ENCODE results near the gene TTLL12. TPM values are rescaled to one million over a fixed set of nuclear protein-coding genes. Genes with fewer than 3 reads are reported as not detected.

The TTLL12 gene
- total and polyA plus RNA-seq, 2 experiments from 2014 or later, result 46.7 to 147 TPM

GRCh38 chr22:43213051-43213450 is 26.1 kb upstream of the TTLL12 start:
- H3K27me3 Mint-ChIP-seq (ENCODE audit: insufficient read depth, low read depth, poor library complexity), result peaks cover 20% of the 10 kb centered on the region
- peaks cover 19% of the 10 kb centered on the region for H3K4me1 Mint-ChIP-seq
- H2AFZ ChIP-seq, result peak overlapping the region; percentile 85; the same call in 1 of the 2 replicates
- ATAC-seq (peak; percentile 89), DNase-seq (ENCODE audit: low spot score) (peak; percentile 61)
- no peak overlapping the region for H3K4me3 Mint-ChIP-seq
- H4K20me1 ChIP-seq (replicated peaks; ENCODE audit: insufficient read depth), result no peaks in the 10 kb centered on the region
- H3F3A ChIP-seq (replicated peaks; ENCODE audit: low read depth), result 0 out of 2 replicates have a peak, but pooled peaks cover 4% of the 10 kb centered on the region
- peaks cover 4% of the 10 kb centered on the region; the same call in 1 of the 2 replicates for H3K4me1 ChIP-seq (ENCODE audit: insufficient read depth)
- no peak overlapping the region for H3K27ac ChIP-seq (ENCODE audit: low read depth)
- TF ChIP-seq ZNF114 (CRISPR knock-in tag; IDR thresholded peaks at IDR 0.05), result no peak
- TF ChIP-seq POLR2AphosphoS5 (IDR thresholded peaks at IDR 0.05; ENCODE audit: low read depth), result no peak
- no peak for TF ChIP-seq NANOG (IDR thresholded peaks at IDR 0.05; ENCODE audit: borderline replicate concordance)
- TF ChIP-seq ZNF462 (CRISPR knock-in tag; IDR thresholded peaks at IDR 0.05), result no peak
- peak overlapping the region; percentile 14; the same call in 1 of the 2 replicates for H3K4me3 ChIP-seq
- no peaks in the 10 kb centered on the region; the same call in 2 of the 3 replicates for H3K36me3 Mint-ChIP-seq (ENCODE audit: low read depth)
- no peaks in the 10 kb centered on the region for H3K36me3 ChIP-seq (ENCODE audit: insufficient read depth)
- no peaks in the 10 kb centered on the region for H3K27me3 ChIP-seq (ENCODE audit: insufficient read depth)
- no peak overlapping the region for H3K27ac Mint-ChIP-seq
- no peaks in the 10 kb centered on the region for H3K9me3 Mint-ChIP-seq
- no peaks in the 10 kb centered on the region for H3K9me2 ChIP-seq (ENCODE audit: insufficient read depth)
- H3K4me2 ChIP-seq, result peak overlapping the region; percentile 62; the same call in 1 of the 2 replicates
- H3K79me2 ChIP-seq (replicated peaks; ENCODE audit: insufficient read depth), result no peaks in the 10 kb centered on the region

- Histone ChIP-seq H2AFZ (no peak overlapping the region), H3K27ac (ENCODE audit: low read depth) (no peak overlapping the region), H3K4me3 (no peak overlapping the region), H3K4me1 (ENCODE audit: insufficient read depth) (peaks cover 4% of the 10 kb centered on the region; the same call in 1 of the 2 replicates), H4K20me1 (replicated peaks; ENCODE audit: insufficient read depth) (no peaks in the 10 kb centered on the region), H3K79me2 (replicated peaks; ENCODE audit: insufficient read depth) (no peaks in the 10 kb centered on the region), H3K4me2 (no peak overlapping the region), H3F3A (replicated peaks; ENCODE audit: low read depth) (0 out of 2 replicates have a peak, but pooled peaks cover 4% of the 10 kb centered on the region), H3K27me3 (ENCODE audit: insufficient read depth) (no peaks in the 10 kb centered on the region), H3K36me3 (ENCODE audit: insufficient read depth) (no peaks in the 10 kb centered on the region), H3K9me2 (ENCODE audit: insufficient read depth) (no peaks in the 10 kb centered on the region)
- Mint-ChIP-seq H3K36me3 (ENCODE audit: low read depth) (no peaks in the 10 kb centered on the region; the same call in 2 of the 3 replicates), H3K27ac (no peak overlapping the region), H3K9me3 (no peaks in the 10 kb centered on the region), H3K4me3 (no peak overlapping the region), H3K4me1 (peaks cover 15% of the 10 kb centered on the region), H3K27me3 (ENCODE audit: insufficient read depth, low read depth, poor library complexity) (peaks cover 21% of the 10 kb centered on the region)
- DNase-seq (ENCODE audit: low spot score), result no peak
- no peak for ATAC-seq
- TF ChIP-seq ZNF331 (CRISPR knock-in tag; IDR thresholded peaks at IDR 0.05; ENCODE audit: low read depth) (no peak), JUNB (IDR thresholded peaks at IDR 0.05; ENCODE audit: unreplicated experiment) (no peak), REST (IDR thresholded peaks at IDR 0.05; ENCODE audit: unreplicated experiment) (no peak), CREB1 (CRISPR knock-in tag; IDR thresholded peaks at IDR 0.05; ENCODE audit: low read depth) (no peak), NANOG (IDR thresholded peaks at IDR 0.05; ENCODE audit: borderline replicate concordance) (no peak), EZH2phosphoT487 (IDR thresholded peaks at IDR 0.05; ENCODE audit: unreplicated experiment) (no peak), EZH2 (IDR thresholded peaks at IDR 0.05; ENCODE audit: low read depth, unreplicated experiment) (no peak), POLR2AphosphoS5 (IDR thresholded peaks at IDR 0.05; ENCODE audit: low read depth) (no peak), ETS1 (IDR thresholded peaks at IDR 0.05) (no peak)
These were observed 25.6 kb upstream of the TTLL12 start for GRCh38 chr22:43212434-43212952.

Data from GM23338 (cell line).